ENCODE data around the gene ARHGEF12.

The ARHGEF12 gene

DNA sequence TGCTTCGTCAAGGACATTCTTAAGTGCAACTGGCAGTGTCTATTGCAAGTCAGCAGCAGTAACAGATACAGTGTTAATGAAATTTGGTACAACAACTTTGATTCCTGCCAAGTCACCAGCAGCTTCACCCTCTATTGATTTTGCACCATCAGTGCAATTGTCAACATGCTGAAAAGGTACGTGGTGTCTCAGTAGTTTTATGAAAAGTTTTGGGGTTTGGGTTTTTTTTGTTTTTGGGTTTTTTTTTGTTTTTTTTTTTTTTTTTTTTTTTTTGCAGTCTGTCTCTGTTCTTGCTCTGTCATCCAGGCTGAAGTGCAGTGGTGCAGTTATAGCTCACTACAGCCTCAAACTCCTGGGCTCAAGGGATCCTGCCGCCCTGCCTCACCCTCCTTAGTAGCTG lies 156.3 kb downstream of the ARHGEF12 start:
- no peak for DNase-seq (ENCODE audit: low read depth)
- TF ChIP-seq, protein P1, sequence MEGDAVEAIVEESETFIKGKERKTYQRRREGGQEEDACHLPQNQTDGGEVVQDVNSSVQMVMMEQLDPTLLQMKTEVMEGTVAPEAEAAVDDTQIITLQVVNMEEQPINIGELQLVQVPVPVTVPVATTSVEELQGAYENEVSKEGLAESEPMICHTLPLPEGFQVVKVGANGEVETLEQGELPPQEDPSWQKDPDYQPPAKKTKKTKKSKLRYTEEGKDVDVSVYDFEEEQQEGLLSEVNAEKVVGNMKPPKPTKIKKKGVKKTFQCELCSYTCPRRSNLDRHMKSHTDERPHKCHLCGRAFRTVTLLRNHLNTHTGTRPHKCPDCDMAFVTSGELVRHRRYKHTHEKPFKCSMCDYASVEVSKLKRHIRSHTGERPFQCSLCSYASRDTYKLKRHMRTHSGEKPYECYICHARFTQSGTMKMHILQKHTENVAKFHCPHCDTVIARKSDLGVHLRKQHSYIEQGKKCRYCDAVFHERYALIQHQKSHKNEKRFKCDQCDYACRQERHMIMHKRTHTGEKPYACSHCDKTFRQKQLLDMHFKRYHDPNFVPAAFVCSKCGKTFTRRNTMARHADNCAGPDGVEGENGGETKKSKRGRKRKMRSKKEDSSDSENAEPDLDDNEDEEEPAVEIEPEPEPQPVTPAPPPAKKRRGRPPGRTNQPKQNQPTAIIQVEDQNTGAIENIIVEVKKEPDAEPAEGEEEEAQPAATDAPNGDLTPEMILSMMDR (IDR thresholded peaks at IDR 0.05; ENCODE audit: low read depth, low read length, missing control alignments), result no peak

DNA sequence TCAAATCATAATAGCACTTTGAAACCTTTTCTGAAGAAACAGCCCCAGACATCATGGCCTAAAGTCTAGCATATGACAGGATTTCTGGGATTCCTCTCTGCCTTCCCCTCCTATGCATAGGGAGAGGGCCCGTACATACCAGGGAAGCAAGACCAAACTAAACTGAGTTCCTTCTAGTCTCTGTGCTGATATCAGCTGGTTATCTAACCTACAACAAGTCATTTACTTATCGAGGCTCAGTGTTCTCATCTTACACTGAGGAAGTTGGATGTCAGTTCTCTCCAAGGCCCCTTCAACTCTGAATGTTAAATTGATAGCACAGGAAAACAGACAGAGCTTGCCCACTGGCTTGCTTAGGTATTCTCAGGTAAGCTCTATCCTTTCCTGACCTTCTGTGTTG lies 158.4 kb downstream of the ARHGEF12 start:
- DNase-seq (ENCODE audit: low read depth), result no peak
- H3K4me3 ChIP-seq (ENCODE audit: low read depth, low read length), result no peak overlapping the region
- TF ChIP-seq, protein P1 (IDR thresholded peaks at IDR 0.05; ENCODE audit: low read depth, low read length, missing control alignments), result no peak

More for the DNA sequence above, 156.3 kb downstream of the ARHGEF12 start:
- no peak overlapping the region for H3K4me3 ChIP-seq (ENCODE audit: low read depth, low read length)

DNA sequence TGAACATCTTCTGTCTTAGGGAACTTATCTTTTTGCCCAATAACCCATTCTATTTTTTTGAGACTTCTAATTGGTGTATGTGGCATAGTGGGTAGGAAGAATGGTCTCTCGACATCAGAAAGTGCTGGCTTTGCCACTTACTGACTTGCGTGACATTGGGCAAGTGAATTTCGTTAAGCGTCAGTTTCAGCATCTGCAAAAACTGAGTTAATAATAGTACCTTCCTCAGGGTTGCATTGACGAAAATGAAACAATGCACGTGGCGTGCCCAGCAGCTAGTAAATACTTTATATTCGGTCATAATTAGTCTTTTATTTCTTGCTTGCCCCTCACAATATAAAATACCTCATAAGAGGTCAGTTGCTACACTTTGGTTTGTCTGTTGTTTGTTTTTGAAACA lies 162.9 kb downstream of the ARHGEF12 start:
- TF ChIP-seq, protein P1 (IDR thresholded peaks at IDR 0.05; ENCODE audit: low read depth, low read length, missing control alignments), result no peak
- no peak overlapping the region for H3K4me3 ChIP-seq (ENCODE audit: low read depth, low read length)
- DNase-seq (ENCODE audit: low read depth), result no peak

DNA sequence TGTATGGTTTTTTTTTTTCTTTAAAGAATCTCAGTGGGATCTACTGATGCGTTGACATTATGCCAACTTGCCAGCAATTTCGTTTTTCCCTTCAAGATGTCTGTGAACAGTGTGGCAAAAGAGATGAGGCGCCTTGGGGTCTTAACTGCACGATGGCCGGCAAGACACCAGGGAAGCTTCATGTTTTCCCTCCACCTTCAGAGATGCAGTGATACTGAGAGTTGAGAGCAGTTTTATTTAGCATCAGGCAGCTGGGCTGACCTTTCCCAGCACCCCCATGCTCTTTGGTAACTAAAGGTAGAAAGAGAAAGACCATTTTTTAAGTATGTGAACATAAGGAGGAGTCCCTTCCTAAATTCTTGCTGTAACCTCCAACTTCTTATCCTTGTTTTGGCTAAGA lies 163.6 kb downstream of the ARHGEF12 start:
- no peak for DNase-seq (ENCODE audit: low read depth)
- H3K4me3 ChIP-seq (ENCODE audit: low read depth, low read length), result no peak overlapping the region
- TF ChIP-seq, protein P1 (IDR thresholded peaks at IDR 0.05; ENCODE audit: low read depth, low read length, missing control alignments), result no peak

DNA sequence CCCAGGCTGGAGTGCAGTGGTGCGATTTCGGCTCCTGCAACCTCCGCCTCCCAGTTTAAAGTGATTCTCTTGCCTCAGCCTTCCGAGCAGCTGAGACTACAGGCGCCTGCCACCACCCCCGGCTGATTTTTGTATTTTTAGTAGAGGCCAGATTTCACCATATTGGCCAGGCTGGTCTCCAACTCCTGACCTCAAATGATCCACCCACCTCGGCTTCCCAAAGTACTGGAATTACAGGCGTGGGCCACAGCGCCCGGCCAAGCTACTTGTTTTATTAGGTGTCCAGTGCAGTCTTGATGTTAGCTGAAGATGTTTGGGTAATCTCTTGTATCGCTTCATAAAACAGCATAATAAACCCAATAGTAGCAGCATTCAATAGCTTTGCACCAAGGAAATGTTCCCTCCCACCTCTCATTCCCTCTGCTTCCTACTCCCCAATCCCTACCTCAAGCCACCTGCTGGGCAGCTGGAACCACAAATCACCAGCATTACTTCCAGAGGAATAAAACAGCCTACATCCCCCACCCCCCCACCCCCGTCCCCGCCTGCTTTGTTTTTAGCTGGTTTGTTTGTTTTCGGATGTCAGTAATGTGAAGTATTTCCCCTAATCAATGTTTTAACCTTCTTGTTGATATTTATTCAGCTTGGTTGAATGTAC lies 164.3 kb downstream of the ARHGEF12 start:
- TF ChIP-seq, protein P1 (IDR thresholded peaks at IDR 0.05; ENCODE audit: low read depth, low read length, missing control alignments), result no peak
- no peak overlapping the region for H3K4me3 ChIP-seq (ENCODE audit: low read depth, low read length)
- DNase-seq (ENCODE audit: low read depth), result no peak

DNA sequence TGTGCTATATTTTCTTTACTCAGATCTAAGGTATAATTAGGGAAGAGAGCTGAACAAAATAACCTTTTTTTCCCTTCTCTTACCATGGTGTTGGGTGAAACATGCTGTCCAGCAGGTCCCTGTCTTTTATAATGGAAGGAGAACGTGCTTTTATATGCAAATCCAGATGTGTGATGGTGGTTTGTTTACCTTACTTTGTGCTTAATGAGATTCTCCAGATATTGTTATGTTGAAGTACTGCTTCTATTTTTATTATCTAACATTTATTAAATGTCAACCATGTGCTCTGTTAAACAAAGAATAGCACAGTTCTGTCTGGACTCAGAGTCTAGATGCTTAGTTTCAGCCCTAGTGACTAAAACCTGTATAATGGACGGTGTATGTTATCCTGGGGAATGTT lies 165.2 kb downstream of the ARHGEF12 start:
- DNase-seq (ENCODE audit: low read depth), result no peak
- TF ChIP-seq, protein P1 (IDR thresholded peaks at IDR 0.05; ENCODE audit: low read depth, low read length, missing control alignments), result no peak
- H3K4me3 ChIP-seq (ENCODE audit: low read depth, low read length), result no peak overlapping the region
